Erythroblast (primary cell): Measurements from ENCODE around the gene REEP5.

Experiments used
- GATA1 ChIP-seq: IDR thresholded peaks from 2 replicates; pipeline ENCODE4 v1.6.1; 2011; ENCODE audit warnings: low read depth, mild to moderate bottlenecking, control low read depth, low read length, moderate library complexity
- POLR2A ChIP-seq: IDR thresholded peaks from 2 replicates; pipeline ENCODE4 v1.6.1; 2011; ENCODE audit warnings: mild to moderate bottlenecking, low read length

DNA sequence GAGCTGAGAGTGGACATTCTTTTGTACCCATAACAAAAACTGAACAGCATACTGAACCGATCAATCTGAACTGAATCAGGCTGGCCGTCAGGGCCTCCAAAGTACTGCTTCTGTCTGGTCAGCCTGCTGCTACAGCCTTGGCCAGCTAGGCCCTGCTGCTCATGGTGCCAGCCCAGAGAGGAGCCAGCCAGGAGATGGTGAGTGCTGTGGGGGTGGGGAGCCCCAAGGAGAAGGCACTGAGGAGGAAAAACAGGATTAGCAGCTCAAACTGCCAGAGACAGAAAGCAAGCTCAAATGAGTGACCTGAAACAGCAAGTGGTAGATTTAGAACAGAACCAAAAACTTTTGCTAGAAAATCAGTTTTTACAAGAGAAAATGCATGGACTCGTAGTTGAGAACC is 37.0 kb downstream of the REEP5 start:
- TF ChIP-seq POLR2A (no peak), GATA1 (no peak)
